Spleen (tissue), 7 donors: Measurements from ENCODE around the gene TLNRD1.

Experiments
- POLR2A ChIP-seq, 3 donors: fragments of 450-650 bp; IDR thresholded peaks; one replicate each; pipeline ENCODE4 v1.5.1; 2017; ENCODE audit warnings: antibody characterized with exemption in 3 of 3, mild to moderate bottlenecking in 1 of 3
- POLR2AphosphoS5 ChIP-seq, 3 donors: sonication (generic); formaldehyde crosslinking; IDR thresholded peaks; one replicate each; pipeline ENCODE4 v1.5.1; 2017; ENCODE audit warnings: antibody characterized with exemption in 3 of 3
- TF ChIP-seq, protein P1 (sequence below), 11 experiments: fragments of 200-600 bp in 7 of 11; fragments of 450-650 bp in 4 of 11; sonication (generic) in 4 of 11; IDR thresholded peaks in 8 of 11; conservative IDR thresholded peaks in 3 of 11; 1 replicate in 7 of 11; 2 replicates in 4 of 11; pipeline versions ENCODE4 v1.4.0 to v1.8.0; 2016 to 2021; ENCODE audit warnings: antibody characterized with exemption in 11 of 11, inconsistent platforms in 4 of 11, mild to moderate bottlenecking in 1 of 11
- donor health status: DM: no; HTN: no; CAD: no; lungs with moderate emphysema.
- donor health status: DM: no; HTN: no; CAD: no.
- donor health status: DM: no; HTN: no; CAD: no.

DNA sequence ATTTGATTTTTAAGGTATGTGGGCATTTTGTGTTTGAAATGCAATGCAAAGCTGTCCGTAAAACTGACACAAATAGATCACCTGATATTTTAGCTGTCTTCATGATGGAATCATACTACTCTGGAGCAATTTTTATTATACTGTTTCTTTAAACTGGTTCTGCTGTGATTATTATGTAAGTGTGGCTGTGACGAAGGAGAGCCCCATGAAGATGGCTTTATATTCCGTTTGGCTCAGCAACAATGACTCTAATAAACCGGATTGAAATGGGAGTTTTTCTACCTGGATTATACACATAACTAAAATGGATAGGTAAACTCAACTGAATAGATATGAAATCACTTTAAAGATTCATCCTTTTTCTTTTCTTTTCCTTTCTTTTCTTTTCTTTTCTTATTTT lies 9.4 kb downstream of the TLNRD1 start:
- TF ChIP-seq POLR2AphosphoS5 (IDR thresholded peaks at IDR 0.05) (no peak), POLR2A (IDR thresholded peaks at IDR 0.05) (no peak)
- TF ChIP-seq, protein P1, sequence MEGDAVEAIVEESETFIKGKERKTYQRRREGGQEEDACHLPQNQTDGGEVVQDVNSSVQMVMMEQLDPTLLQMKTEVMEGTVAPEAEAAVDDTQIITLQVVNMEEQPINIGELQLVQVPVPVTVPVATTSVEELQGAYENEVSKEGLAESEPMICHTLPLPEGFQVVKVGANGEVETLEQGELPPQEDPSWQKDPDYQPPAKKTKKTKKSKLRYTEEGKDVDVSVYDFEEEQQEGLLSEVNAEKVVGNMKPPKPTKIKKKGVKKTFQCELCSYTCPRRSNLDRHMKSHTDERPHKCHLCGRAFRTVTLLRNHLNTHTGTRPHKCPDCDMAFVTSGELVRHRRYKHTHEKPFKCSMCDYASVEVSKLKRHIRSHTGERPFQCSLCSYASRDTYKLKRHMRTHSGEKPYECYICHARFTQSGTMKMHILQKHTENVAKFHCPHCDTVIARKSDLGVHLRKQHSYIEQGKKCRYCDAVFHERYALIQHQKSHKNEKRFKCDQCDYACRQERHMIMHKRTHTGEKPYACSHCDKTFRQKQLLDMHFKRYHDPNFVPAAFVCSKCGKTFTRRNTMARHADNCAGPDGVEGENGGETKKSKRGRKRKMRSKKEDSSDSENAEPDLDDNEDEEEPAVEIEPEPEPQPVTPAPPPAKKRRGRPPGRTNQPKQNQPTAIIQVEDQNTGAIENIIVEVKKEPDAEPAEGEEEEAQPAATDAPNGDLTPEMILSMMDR (IDR thresholded peaks at IDR 0.05 in 8 of 11, conservative IDR thresholded peaks at IDR 0.05 in 3 of 11): no peak
